Measurements from ENCODE around the gene SCFD2. TPM values are rescaled to one million over a fixed set of nuclear protein-coding genes. Genes with fewer than 3 reads are reported as not detected.

SCFD2 gene
- total and polyA plus RNA-seq, 4 donors, result 5.2 to 28.7 (median 16.4) TPM

GRCh38 chr4:53366301-53366716, 448 bp upstream of the SCFD2 start:
- no peak for TF ChIP-seq CTCF (IDR thresholded peaks at IDR 0.05; ENCODE audit: control extremely low read depth, extremely low read depth)
- WGBS, 2 donors, result 9 to 15% methylated on average over 8 of the region's 8 CpGs
- H3K27ac ChIP-seq (ENCODE audit: low read depth in 1 of 2, low read length in 1 of 2), result peak overlapping the region in 1 of 2 donors; percentile 30

GRCh38 chr4:53365121-53365485, 758 bp downstream of the SCFD2 start:
- no peak for TF ChIP-seq CTCF (IDR thresholded peaks at IDR 0.05; ENCODE audit: control extremely low read depth, extremely low read depth)
- H3K4me3 ChIP-seq, result peak overlapping the region; percentile 93
- DNase-seq (peak in 1 of 3 donors; percentile 10), ATAC-seq (ENCODE audit: insufficient read depth, low FRiP score) (no peak)
- 1% methylated on average over 8 of the region's 8 CpGs for WGBS, 2 donors
- no peak overlapping the region for H3K9ac ChIP-seq (ENCODE audit: insufficient read depth in 1 of 2, low read length in 2 of 2)
- no peaks in the 10 kb centered on the region for H3K9me3 ChIP-seq (ENCODE audit: control insufficient read depth in 4 of 4, insufficient read depth in 3 of 4, low read length in 3 of 4)
- H3K4me1 ChIP-seq (ENCODE audit: control insufficient read depth in 5 of 5, insufficient read depth in 5 of 5, low read length in 5 of 5), result peaks cover 0 to 22% (median 5%) of the 10 kb centered on the region in 5 donors
- peaks cover 0 to 23% (median 15%) of the 10 kb centered on the region in 3 donors for H3K27me3 ChIP-seq (ENCODE audit: control insufficient read depth in 3 of 3, insufficient read depth in 3 of 3, low read length in 2 of 3)
- peaks cover 0 to 3% (median 0%) of the 10 kb centered on the region in 4 donors for H3K36me3 ChIP-seq (ENCODE audit: control insufficient read depth in 4 of 4, insufficient read depth in 4 of 4, low read length in 4 of 4)
- H3K27ac ChIP-seq (ENCODE audit: low read depth in 1 of 2, low read length in 1 of 2), result peak overlapping the region in 1 of 2 donors; percentile 75

More at GRCh38 chr4:53366301-53366716, 448 bp upstream of the SCFD2 start:
- no peak for DNase-seq
- no peak for ATAC-seq (ENCODE audit: insufficient read depth, low FRiP score)
- Histone ChIP-seq H3K36me3 (ENCODE audit: control insufficient read depth in 4 of 4, insufficient read depth in 4 of 4, low read length in 4 of 4) (peaks cover 0 to 3% (median 0%) of the 10 kb centered on the region in 4 donors), H3K4me3 (peak overlapping the region; percentile 93), H3K4me1 (ENCODE audit: control insufficient read depth in 5 of 5, insufficient read depth in 5 of 5, low read length in 5 of 5) (peaks cover 0 to 22% (median 5%) of the 10 kb centered on the region in 5 donors), H3K9me3 (ENCODE audit: control insufficient read depth in 4 of 4, insufficient read depth in 3 of 4, low read length in 3 of 4) (no peaks in the 10 kb centered on the region), H3K27me3 (ENCODE audit: control insufficient read depth in 3 of 3, insufficient read depth in 3 of 3, low read length in 2 of 3) (peaks cover 0 to 24% (median 16%) of the 10 kb centered on the region in 3 donors), H3K9ac (ENCODE audit: insufficient read depth in 1 of 2, low read length in 2 of 2) (peak overlapping the region in 1 of 2 donors; percentile 67)

GRCh38 chr4:53364624-53365023, 1.2 kb downstream of the SCFD2 start:
- H3K9me3 ChIP-seq (ENCODE audit: control insufficient read depth in 4 of 4, insufficient read depth in 3 of 4, low read length in 3 of 4), result no peaks in the 10 kb centered on the region
- no peak overlapping the region for H3K9ac ChIP-seq (ENCODE audit: insufficient read depth in 1 of 2, low read length in 2 of 2)
- H3K27ac ChIP-seq (ENCODE audit: low read depth in 1 of 2, low read length in 1 of 2), result no peak overlapping the region
- no peak for TF ChIP-seq CTCF (IDR thresholded peaks at IDR 0.05; ENCODE audit: control extremely low read depth, extremely low read depth)
- peaks cover 0 to 22% (median 5%) of the 10 kb centered on the region in 5 donors for H3K4me1 ChIP-seq (ENCODE audit: control insufficient read depth in 5 of 5, insufficient read depth in 5 of 5, low read length in 5 of 5)
- whole genome bisulfite sequencing, 2 donors, result 53 to 54% methylated on average over 3 of the region's 3 CpGs
- H3K36me3 ChIP-seq (ENCODE audit: control insufficient read depth in 4 of 4, insufficient read depth in 4 of 4, low read length in 4 of 4), result peaks cover 0 to 3% (median 0%) of the 10 kb centered on the region in 4 donors
- no peak overlapping the region for H3K4me3 ChIP-seq
- DNase-seq (no peak), ATAC-seq (ENCODE audit: insufficient read depth, low FRiP score) (no peak)
- H3K27me3 ChIP-seq (ENCODE audit: control insufficient read depth in 3 of 3, insufficient read depth in 3 of 3, low read length in 2 of 3), result peaks cover 0 to 18% (median 10%) of the 10 kb centered on the region in 3 donors

- H3K9me3 ChIP-seq (ENCODE audit: control insufficient read depth in 4 of 4, insufficient read depth in 3 of 4, low read length in 3 of 4), result no peaks in the 10 kb centered on the region
- no peaks in the 10 kb centered on the region for H3K27me3 ChIP-seq (ENCODE audit: control insufficient read depth in 3 of 3, insufficient read depth in 3 of 3, low read length in 2 of 3)
- no peak for TF ChIP-seq CTCF (IDR thresholded peaks at IDR 0.05; ENCODE audit: control extremely low read depth, extremely low read depth)
- H3K4me3 ChIP-seq, result no peak overlapping the region
- no peak for ATAC-seq (ENCODE audit: insufficient read depth, low FRiP score)
- no peak for DNase-seq
- WGBS, 2 donors, result 92 to 94% methylated on average over 1 of the region's 1 CpG
- peaks cover 0 to 3% (median 0%) of the 10 kb centered on the region in 4 donors for H3K36me3 ChIP-seq (ENCODE audit: control insufficient read depth in 4 of 4, insufficient read depth in 4 of 4, low read length in 4 of 4)
- H3K27ac ChIP-seq (ENCODE audit: low read depth in 1 of 2, low read length in 1 of 2), result no peak overlapping the region
- H3K4me1 ChIP-seq (ENCODE audit: control insufficient read depth in 5 of 5, insufficient read depth in 5 of 5, low read length in 5 of 5), result peaks cover 0 to 22% (median 5%) of the 10 kb centered on the region in 5 donors
- no peak overlapping the region for H3K9ac ChIP-seq (ENCODE audit: insufficient read depth in 1 of 2, low read length in 2 of 2)
Measured at GRCh38 chr4:53362093-53362492, 3.8 kb downstream of the SCFD2 start.

Data from lung (tissue), 12 donors.